ENCODE data around the gene PRKCB. TPM values are rescaled to one million over a fixed set of nuclear protein-coding genes. Genes with fewer than 3 reads are reported as not detected.

Gene PRKCB
- polyA plus RNA-seq, 1 donor from 2014 or later = 27.6 TPM

- Histone ChIP-seq H2AFZ (ENCODE audit: low read depth, low read length) (no peak overlapping the region), H3K9ac (ENCODE audit: low read length) (no peak overlapping the region), H3K27me3 (ENCODE audit: insufficient read depth, low read depth, low read length) (no peaks in the 10 kb centered on the region), H3K36me3 (ENCODE audit: insufficient read depth, low read length) (no peaks in the 10 kb centered on the region), H3K79me2 (replicated peaks; ENCODE audit: insufficient read depth, low read length) (no peaks in the 10 kb centered on the region), H4K20me1 (ENCODE audit: insufficient read depth) (no peaks in the 10 kb centered on the region), H3K27ac (ENCODE audit: low read length) (no peak overlapping the region), H3F3A (ENCODE audit: insufficient read depth, low read length, poor library complexity, severe bottlenecking) (no peaks in the 10 kb centered on the region), H3K9me3 (ENCODE audit: low read length) (no peaks in the 10 kb centered on the region), H3K4me3 (ENCODE audit: low read length) (no peak overlapping the region), H3K4me2 (ENCODE audit: low read length) (no peak overlapping the region), H3K9me2 (ENCODE audit: insufficient read depth, low read length) (no peaks in the 10 kb centered on the region)
- TF ChIP-seq EZH2 (IDR thresholded peaks at IDR 0.05; ENCODE audit: borderline replicate concordance, insufficient read depth, low read length, poor library complexity, severe bottlenecking) (no peak), CTCF (IDR thresholded peaks at IDR 0.05; ENCODE audit: poor library complexity, severe bottlenecking) (no peak), EP300 (conservative IDR thresholded peaks at IDR 0.05; ENCODE audit: poor library complexity, severe bottlenecking) (no peak), SMC3 (conservative IDR thresholded peaks at IDR 0.05; ENCODE audit: poor library complexity) (no peak), RAD21 (conservative IDR thresholded peaks at IDR 0.05) (no peak), POLR2AphosphoS5 (IDR thresholded peaks at IDR 0.05) (no peak), REST (IDR thresholded peaks at IDR 0.05; ENCODE audit: borderline replicate concordance) (no peak), MXI1 (conservative IDR thresholded peaks at IDR 0.05; ENCODE audit: poor library complexity, severe bottlenecking) (no peak), TAF1 (IDR thresholded peaks at IDR 0.05; ENCODE audit: low read depth) (no peak)
These were observed 41.6 kb downstream of the PRKCB start for GRCh38 chr16:23877107-23878070.

GRCh38 chr16:23879735-23880373, 44.1 kb downstream of the PRKCB start:
- Histone ChIP-seq H3K4me3 (ENCODE audit: low read length) (no peak overlapping the region), H2AFZ (ENCODE audit: low read depth, low read length) (no peak overlapping the region), H3F3A (ENCODE audit: insufficient read depth, low read length, poor library complexity, severe bottlenecking) (no peaks in the 10 kb centered on the region), H3K9ac (ENCODE audit: low read length) (no peak overlapping the region), H3K9me2 (ENCODE audit: insufficient read depth, low read length) (no peaks in the 10 kb centered on the region), H3K9me3 (ENCODE audit: low read length) (no peaks in the 10 kb centered on the region), H3K4me2 (ENCODE audit: low read length) (no peak overlapping the region), H4K20me1 (ENCODE audit: insufficient read depth) (no peaks in the 10 kb centered on the region), H3K36me3 (ENCODE audit: insufficient read depth, low read length) (no peaks in the 10 kb centered on the region), H3K27ac (ENCODE audit: low read length) (no peak overlapping the region), H3K27me3 (ENCODE audit: insufficient read depth, low read depth, low read length) (no peaks in the 10 kb centered on the region), H3K79me2 (replicated peaks; ENCODE audit: insufficient read depth, low read length) (no peaks in the 10 kb centered on the region)
- TF ChIP-seq REST (IDR thresholded peaks at IDR 0.05; ENCODE audit: borderline replicate concordance) = no peak
- no peak for TF ChIP-seq TAF1 (IDR thresholded peaks at IDR 0.05; ENCODE audit: low read depth)
- no peak for TF ChIP-seq RAD21 (conservative IDR thresholded peaks at IDR 0.05)
- TF ChIP-seq CTCF (IDR thresholded peaks at IDR 0.05; ENCODE audit: poor library complexity, severe bottlenecking) = no peak
- no peak for TF ChIP-seq EZH2 (IDR thresholded peaks at IDR 0.05; ENCODE audit: borderline replicate concordance, insufficient read depth, low read length, poor library complexity, severe bottlenecking)
- TF ChIP-seq MXI1 (conservative IDR thresholded peaks at IDR 0.05; ENCODE audit: poor library complexity, severe bottlenecking) = no peak
- TF ChIP-seq POLR2AphosphoS5 (IDR thresholded peaks at IDR 0.05) = no peak
- no peak for TF ChIP-seq EP300 (conservative IDR thresholded peaks at IDR 0.05; ENCODE audit: poor library complexity, severe bottlenecking)
- TF ChIP-seq SMC3 (conservative IDR thresholded peaks at IDR 0.05; ENCODE audit: poor library complexity) = no peak

Measured in neural cell (in vitro differentiated cells).